ENCODE measurements around the gene EEA1.

- TF ChIP-seq CTCF (conservative IDR thresholded peaks at IDR 0.05; ENCODE audit: low read length) (no peak), EZH2phosphoT487 (IDR thresholded peaks at IDR 0.05; ENCODE audit: borderline replicate concordance, low read depth, low read length) (no peak)
Measured at GRCh38 chr12:92860521-92860920, 68.6 kb downstream of the EEA1 start.
